GM18867 (cell line): ENCODE measurements around the gene ATOH7.
A peak's percentile ranks its signal among the peaks of the same experiment; 100 is the strongest.
"Not testable (repeated sequence)": the region's sequence is repeated elsewhere in the genome, so short reads cannot be mapped to it uniquely, and the experiment has no call there.

Source experiments
- ATAC-seq: cut with Tn5 transposase; IDR thresholded peaks from one replicate; pipeline ENCODE4 v1.9.1; 2021; ENCODE audit warnings: mild to moderate bottlenecking, moderate library complexity; ENCODE audit not compliant: unreplicated experiment

Gene ATOH7

GRCh38 chr10:68238371-68238770, 6.5 kb upstream of the ATOH7 start:
- ATAC-seq: no peak

- no peak for ATAC-seq
These were observed 5.3 kb upstream of the ATOH7 start for GRCh38 chr10:68237173-68237572.

GRCh38 chr10:68235581-68235980, 3.7 kb upstream of the ATOH7 start:
- ATAC-seq: no peak

- no peak for ATAC-seq
These were observed 3.2 kb upstream of the ATOH7 start for GRCh38 chr10:68235111-68235510.

- no peak for ATAC-seq
These were observed 1.1 kb upstream of the ATOH7 start for GRCh38 chr10:68233046-68233445.

GRCh38 chr10:68231106-68231816, 652 bp downstream of the ATOH7 start:
- ATAC-seq: peak; percentile 93

- no peak for ATAC-seq
These were observed 1.6 kb downstream of the ATOH7 start for GRCh38 chr10:68230268-68230667.

GRCh38 chr10:68224810-68225209, 7.1 kb downstream of the ATOH7 start:
- ATAC-seq: no peak

- no peak for ATAC-seq
These were observed 8.3 kb downstream of the ATOH7 start for GRCh38 chr10:68223535-68224165.

- ATAC-seq: no peak
These were observed 9.5 kb downstream of the ATOH7 start for GRCh38 chr10:68222391-68222790.

- ATAC-seq: no peak
These were observed 10.7 kb downstream of the ATOH7 start for GRCh38 chr10:68221196-68221595.

GRCh38 chr10:68218786-68219185, 13.1 kb downstream of the ATOH7 start:
- no peak for ATAC-seq

- no peak for ATAC-seq
These were observed 19.1 kb downstream of the ATOH7 start for GRCh38 chr10:68212721-68213352.

GRCh38 chr10:68211669-68212068, 20.2 kb downstream of the ATOH7 start:
- no peak for ATAC-seq

- ATAC-seq: no peak
These were observed 23.4 kb downstream of the ATOH7 start for GRCh38 chr10:68208424-68209042.

- no peak for ATAC-seq
These were observed 29.0 kb downstream of the ATOH7 start for GRCh38 chr10:68202960-68203353.

- ATAC-seq: no peak
These were observed 35.2 kb downstream of the ATOH7 start for GRCh38 chr10:68196701-68197100.

- not testable (repeated sequence) for ATAC-seq
These were observed 36.1 kb downstream of the ATOH7 start for GRCh38 chr10:68195776-68196175.

- no peak for ATAC-seq
These were observed 37.6 kb downstream of the ATOH7 start for GRCh38 chr10:68194290-68194689.

GRCh38 chr10:68192113-68192512, 39.8 kb downstream of the ATOH7 start:
- no peak for ATAC-seq

- no peak for ATAC-seq
These were observed 43.1 kb downstream of the ATOH7 start for GRCh38 chr10:68188835-68189234.

GRCh38 chr10:68185085-68185484, 46.8 kb downstream of the ATOH7 start:
- no peak for ATAC-seq
